NCI-H2171 (cell line): ENCODE results near the gene GCLM.
A peak's percentile ranks its signal among the peaks of the same experiment; 100 is the strongest.
"Not testable (repeated sequence)": the region's sequence is repeated elsewhere in the genome, so short reads cannot be mapped to it uniquely, and the experiment has no call there.

ENCODE experiments used
- DNase-seq: peaks from one replicate; lab custom pipeline; 2025; lab: John Stamatoyannopoulos, UW

The GCLM gene

DNA sequence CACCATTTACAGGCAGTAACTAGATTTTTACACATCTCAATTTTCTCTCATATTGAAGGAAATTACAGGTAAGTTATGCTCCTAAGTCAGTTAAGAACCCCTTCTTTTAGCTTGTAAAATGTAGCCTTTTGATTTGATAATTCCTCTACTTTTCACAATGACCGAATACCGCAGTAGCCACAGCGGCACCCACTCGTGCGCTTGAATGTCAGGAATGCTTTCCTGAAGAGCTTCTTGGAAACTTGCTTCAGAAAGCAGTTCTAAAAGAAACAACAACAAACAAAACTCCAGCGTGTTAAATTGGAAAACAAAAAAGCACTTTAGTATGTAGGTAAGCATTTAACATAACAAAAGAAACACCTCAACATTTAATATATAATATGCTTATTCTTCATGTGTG, 20.3 kb downstream of the GCLM start:
- DNase-seq = no peak

DNA sequence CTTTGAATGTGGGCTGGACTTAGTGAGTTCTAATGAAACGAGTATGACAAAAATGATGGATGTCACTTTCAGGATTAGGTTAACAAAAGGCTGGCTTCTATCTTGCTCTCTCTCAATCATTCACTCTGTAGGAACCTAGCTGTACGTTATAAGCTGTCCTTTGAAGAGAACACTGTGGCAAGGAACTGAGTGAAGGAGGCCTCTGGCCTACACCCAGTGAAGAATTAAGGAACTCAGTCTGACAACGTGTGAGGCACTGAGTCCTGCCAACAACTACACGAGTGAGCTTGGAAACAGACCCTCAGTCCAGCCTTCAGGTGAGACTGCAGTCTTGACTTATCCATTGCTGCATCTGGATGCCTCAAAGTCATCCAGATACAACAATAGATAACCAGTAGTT, 27.0 kb downstream of the GCLM start:
- DNase-seq = no peak

DNA sequence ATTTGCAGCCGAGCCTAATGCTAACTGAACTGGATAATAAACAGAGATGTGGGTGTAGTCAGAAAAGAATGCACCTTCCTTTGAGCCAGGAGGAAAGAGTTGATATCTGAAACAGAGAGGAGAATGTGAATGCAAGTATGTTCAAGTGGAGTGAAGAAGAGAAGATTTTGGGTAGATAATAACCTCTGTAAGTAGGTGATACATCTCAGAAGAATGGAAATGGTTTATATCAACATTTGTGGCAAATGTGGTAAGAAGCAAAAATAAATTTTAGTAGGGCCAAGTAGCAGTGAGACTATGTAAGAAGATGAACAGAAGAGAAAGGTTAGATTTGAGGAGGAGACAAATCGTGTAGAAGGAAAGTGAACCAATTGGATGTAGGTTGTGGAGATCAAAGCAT, 28.5 kb downstream of the GCLM start:
- DNase-seq = no peak

DNA sequence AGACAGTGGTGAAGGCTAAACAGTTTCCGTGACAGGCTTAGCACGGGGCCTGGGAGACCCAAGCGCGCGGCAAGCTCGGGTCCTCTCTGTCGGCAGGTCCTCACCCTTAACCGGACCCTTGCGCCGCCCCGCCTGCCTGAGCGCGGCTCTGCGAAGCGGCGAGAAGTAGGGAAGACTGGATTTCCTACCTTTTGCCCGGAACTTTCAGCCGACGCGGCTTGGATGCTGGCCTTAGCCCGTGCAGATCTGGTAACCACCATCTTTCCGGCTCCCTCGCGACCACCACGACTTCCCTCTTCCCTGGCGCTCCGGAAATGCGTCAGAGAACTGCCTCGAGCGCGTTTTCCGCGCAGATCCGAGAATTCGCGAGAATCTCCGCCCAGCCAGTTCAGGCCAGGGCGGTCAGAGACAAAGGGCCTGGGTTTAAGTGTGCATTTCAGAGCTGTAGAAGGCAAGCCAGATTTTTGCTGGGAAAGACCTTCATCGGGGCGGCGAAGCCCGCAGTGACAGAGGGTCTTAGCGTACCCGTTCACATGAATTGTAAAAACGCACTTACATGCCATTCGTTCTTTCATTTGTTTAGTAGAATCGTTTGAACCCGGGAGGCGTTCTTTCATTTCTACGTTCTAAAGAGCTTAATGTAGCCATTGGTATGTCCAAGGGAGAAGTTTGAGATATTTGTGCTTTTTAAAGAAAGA, 30.2 kb downstream of the GCLM start, which contains the start of gene DNTTIP2:
Gene DNTTIP2, minus strand, starts transcription at position 318 of the 698 bp plus-strand sequence. Its CDS starts 58 bp downstream, at position 260.
- DNase-seq = peak; percentile 65

DNA sequence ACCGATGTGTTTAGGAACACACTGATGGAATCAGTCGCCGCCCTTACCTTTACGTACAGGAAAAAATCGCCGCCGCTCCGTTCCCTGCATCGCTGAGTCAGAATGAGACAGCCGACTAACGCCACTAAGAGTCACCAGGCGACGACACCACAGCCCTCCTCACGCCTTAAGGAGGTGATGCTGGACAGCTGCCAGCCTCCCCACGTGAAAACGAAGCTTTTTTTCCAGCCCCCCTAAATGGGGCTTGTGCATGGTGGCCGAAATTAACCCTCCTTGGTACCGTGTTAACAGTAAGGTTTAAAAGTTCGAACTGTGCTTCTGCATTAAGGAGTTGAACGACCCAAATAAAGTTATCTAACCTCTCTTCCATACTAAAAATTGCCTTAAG, 30.7 kb downstream of the GCLM start:
- DNase-seq = no peak

DNA sequence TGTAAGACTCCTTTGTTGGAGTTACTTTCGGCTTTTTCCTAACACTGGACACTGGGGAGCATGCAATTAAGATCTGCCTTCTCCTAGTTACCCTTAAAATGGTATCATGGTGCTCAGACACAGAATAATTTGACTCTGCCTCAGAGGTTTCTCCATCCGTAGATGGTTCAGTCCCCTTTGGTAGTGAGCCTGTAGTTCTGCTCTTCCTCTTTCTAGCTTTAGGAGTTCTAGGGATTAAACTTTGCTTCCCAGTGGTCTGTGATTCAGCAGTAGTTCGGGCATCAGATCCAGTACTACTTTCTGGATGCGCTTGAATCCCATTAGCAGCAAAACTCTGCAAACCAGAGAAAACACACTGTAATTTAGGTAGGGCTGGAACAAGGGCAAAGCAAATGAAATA, 31.7 kb downstream of the GCLM start:
- no peak for DNase-seq

DNA sequence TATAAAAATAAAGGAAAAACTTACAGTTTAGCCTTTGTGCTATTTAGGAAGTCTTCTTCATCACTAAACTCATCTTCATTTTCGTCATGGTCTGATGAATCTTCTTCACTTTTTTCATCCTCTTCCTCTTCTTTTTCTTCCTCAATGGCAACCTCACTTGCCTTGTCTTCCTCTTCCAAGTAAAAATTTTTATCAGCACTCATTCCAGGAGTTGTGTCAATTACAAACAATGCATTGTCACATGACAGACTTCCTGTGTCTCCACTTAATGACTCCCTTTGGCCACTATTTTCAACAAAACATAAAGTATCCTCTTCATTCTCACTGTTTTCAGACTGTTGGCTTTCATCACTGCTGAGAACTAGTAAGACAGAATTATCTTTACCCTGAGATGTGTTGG, 33.0 kb downstream of the GCLM start:
- DNase-seq = no peak

DNA sequence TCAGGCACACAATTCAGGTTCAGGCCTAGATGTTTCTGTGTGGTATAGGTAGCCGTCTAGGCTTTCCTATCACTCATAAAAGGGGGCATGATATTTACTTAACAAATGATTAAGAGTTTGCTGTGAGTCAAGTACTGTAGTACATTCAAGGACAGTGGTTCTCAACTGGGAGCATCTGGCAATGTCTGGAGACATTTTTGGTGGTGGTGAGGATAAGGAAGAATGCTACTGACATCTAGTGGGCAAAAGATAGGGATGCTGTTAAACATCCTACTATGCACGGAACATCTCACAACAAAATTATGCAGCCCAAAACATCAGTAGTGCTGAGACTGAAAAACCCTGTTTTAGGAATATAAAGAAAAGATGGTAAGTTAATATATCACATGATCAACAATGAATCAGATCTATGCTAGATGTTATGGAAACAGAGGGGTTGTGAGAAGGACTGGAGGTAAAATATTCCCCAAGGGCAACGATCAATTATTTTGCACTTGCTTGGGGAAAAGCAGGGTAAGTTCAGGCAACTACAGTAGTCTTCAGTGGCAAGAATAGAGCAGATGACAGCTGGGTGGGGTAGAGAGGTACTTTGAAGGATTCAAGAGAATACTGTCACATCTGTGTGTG, 35.1 kb downstream of the GCLM start:
- DNase-seq = peak; percentile 1

DNA sequence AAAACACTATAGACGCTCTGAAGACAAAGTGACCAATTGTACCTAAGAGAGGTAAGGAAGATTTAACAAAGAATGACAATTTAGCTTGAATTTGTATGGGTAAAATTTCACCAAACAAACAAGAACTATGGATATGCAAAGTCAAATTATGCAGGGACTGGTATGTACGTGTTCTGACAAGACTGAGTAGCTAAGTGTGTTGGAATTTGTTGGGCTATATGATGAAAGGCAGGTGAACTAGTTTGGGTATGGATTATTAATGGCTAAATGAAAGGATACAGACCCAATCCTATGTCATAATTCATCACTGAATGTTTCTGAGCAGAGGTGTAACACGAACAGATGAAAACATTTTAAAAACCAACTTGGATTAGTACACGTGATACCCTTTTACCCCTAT, 37.9 kb downstream of the GCLM start:
- DNase-seq = no peak

DNA sequence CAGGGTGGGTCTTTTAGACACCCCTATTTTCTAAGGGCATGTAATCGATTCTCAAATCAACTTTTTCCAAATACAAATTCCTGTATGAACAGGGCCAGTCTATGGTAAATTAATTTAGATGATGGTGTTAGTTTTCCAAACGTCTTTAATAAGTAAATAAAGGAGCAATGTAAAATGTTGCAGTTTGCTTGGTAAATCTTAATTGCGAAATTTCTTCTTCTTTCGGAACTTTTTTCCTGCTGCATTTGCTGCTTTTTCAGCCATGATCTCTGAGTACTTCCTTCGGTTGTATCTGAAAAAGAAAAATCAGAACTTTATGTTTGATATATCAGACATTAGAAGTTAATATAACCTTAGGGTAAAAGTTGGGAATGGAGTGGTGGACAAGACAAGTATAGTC, 39.6 kb downstream of the GCLM start:
- no peak for DNase-seq

DNA sequence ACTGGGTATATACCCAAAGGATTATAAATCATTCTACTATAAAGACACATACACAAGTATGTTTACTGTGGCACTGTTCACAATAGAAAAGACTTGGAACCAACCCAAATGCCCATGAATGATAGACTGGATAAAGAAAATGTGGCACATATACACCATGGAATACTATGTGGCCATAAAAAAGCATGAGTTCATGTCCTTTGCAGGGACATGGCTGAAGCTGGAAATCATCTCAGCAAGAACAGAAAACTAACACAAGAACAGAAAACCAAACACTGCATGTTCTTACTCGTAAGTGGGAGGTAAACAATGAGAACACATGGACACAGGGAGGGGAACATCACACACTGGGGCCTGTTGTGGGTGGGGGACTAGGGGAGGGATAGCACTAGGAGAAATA, 40.7 kb downstream of the GCLM start:
- not testable (repeated sequence) for DNase-seq

DNA sequence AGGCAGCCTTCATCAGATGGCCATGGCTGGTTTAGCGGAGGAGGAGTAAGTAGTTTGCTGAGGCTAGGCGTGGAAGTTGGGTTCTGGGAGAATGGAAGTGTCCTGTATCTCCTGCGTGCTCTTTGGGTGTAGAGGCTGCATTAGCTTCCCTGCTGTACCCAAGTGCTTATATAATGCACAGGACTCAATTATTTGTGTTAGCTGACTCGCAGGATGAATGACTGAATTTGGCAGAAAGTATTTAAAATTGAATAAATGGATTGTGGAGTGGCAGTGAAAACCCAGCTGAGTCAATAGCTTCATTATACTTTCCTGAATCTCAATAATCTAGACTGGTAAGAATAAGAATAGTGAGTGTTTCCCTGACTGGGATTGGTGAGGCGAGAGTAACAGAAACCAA, 44.0 kb downstream of the GCLM start:
- no peak for DNase-seq

DNA sequence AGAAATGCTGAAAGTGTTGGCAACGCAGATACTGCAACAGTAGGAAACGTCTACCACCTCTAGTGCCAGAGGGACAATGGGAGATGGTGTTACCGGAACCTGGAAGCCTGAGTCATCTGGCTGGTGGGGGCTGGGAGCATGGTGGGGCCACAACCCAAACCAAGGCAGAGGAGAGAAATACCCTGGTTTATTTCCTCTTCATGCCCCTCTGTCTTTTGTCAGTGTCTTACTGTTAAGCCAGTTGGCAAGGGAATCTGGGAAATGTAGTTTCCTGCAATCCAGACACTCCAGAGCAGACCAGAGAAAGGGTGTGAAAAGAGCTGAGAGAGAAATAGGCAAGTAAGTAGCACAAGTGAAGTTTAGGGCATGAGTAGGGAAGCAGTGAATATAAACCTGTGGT, 45.1 kb downstream of the GCLM start:
- no peak for DNase-seq

DNA sequence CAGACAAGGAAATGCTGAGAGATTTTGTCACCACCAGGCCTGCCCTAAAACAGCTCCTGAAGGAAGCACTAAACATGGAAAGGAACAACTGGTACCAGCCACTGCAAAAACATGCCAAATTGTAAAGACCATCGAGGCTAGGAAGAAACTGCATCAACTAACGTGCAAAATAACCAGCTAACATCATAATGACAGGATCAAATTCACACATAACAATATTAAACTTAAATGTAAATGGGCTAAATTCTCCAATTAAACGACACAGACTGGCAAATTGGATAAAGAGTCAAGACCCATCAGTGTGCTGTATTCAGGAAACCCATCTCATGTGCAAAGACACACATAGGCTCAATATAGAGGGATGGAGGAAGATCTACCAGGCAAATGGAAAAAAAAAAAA, 51.6 kb downstream of the GCLM start:
- not testable (repeated sequence) for DNase-seq

DNA sequence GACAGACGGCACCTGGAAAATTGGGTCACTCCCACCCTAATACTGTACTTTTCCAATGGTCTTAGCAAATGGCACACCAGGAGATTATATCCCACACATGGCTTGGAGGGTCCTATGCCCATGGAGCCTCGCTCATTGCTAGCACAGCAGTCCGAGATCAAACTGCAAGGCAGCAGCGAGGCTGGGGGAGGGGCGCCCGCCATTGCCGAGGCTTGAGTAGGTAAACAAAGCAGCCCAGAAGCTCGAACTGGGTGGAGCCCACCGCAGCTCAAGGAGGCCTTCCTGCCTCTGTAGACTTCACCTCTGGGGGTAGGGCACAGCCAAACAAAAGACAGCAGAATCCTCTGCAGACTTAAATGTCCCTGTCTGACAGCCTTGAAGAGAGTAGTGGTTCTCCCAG, 53.2 kb downstream of the GCLM start:
- not testable (repeated sequence) for DNase-seq

DNA sequence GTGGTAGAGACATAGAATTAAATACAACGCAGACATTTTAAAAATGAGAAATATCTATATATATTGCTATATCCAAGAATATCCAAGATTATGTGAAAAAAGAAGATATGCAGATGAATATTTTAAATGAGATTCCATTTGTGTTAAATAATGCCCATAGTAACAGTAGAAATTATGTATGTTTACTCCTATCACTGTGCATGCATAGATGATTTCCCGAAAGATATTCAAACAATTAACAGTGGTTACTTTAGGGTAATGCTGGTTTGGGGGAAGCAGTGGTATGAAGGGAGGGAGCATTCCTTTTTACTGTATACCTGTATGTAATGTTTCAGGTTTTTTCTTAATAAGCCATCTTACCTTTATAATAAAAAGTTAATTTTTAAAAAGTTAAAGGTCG, 55.3 kb downstream of the GCLM start:
- no peak for DNase-seq

DNA sequence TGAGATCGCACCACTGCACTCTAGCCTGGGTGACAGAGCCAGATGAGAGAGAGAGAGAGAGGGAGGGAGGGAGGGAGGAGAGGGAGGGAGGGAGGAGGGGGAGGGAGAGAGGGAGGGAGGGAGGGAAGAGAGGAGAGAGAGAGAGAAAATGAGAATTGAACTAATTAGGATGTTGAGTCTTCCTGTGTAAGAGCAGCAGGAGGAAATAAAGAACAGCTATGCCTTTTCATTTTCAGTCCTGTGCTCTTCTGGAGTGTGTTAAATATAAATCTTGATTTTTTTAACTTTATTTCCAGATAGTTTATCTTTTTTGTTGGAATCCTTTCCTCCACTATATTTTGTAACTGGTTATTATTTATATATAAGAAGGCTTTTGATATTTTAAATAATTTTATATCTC, 57.4 kb downstream of the GCLM start:
- DNase-seq = no peak

DNA sequence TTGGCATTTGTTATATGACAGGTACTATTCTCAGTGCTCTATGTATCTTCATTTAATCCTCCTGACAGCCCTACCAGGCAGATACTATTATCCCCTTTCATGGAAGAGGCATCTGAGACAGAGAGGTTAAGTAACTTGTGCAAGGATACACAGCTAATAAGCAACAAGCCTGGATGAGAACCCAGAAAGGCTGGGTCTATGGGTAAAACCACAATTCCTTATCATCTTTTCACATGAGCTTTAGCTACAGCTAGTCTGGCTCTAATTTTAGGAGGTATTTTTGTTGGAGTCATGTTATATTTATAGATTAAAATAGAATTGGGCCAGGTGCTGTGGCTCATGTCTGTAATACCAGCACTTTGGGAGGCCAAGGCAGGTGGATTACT, 57.9 kb downstream of the GCLM start:
- no peak for DNase-seq

DNA sequence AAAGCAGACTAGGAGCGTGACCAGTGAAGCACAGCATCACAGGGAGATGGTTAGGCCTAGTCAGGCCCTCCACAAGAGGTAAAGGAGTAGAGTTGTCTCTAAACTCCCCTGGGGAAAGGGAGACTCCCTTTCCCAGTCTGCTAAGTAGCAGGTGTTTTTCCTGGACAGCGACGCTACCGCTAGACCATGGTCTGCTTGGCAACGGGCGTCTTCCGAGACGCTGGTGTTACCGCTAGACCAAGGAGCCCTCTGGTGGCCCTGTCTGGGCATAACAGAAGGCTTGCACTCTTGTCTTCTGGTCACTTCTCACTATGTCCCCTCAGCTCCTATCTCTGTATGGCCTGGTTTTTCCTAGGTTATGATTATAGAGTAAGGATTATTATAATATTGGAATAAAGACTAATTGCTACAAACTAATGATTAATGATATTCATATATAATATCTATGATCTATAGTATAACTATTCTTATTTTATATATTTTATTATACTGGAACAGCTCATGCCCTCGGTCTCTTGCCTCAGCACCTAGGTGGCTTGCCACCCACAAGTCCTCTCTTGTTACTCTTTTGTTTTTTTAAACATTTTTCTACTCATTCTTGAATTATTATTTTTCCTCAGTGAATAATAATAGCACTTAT, 58.4 kb downstream of the GCLM start:
- peak; percentile 3 for DNase-seq

DNA sequence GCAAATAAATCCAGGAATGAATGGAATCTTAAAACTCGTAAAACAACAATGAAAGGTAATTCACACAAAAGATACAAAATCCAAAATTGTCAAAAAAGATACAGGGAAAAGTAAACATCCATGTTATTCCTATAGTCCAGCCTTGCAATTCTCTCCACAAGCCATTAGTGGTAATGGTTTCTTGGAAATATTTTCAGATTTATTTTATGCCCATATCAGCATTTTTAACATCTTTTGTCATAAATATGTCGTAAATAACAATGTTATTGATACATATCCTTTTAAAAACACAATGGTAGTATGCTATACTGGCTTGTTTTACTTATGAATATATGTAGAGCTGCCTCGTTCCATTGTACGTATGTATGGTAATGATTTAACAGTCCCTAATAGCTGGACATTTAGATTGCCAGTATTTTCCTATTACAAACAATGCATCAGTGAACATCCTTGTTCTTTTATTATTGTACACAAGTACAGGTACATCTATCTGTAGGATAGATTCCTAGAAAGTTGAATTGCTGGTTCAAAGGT, 60.8 kb downstream of the GCLM start:
- DNase-seq = no peak

DNA sequence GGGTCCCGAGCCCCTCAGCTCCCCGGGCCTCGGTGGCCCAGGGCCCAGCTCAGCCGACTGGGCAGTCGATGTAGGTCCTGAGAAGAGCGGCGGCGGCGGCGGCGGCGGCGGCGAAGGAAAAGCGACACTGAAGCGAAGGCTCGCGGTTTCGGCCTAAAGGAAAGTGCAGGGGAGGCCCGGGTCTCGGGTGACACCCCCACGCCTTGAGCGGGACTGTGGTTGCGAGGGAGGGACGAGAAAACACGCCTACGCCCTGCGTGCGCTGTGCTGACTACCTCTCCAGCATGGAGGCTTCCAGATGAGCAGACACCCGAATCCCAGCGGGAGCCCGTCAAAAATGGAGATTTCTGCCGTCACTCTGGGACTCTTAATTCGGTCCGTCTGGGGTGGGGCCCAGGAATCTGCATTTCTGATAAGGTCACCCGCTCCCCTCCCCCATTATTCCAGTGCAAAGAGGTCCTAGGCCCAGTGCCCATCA, 61.4 kb downstream of the GCLM start:
- peak; percentile 37 for DNase-seq

DNA sequence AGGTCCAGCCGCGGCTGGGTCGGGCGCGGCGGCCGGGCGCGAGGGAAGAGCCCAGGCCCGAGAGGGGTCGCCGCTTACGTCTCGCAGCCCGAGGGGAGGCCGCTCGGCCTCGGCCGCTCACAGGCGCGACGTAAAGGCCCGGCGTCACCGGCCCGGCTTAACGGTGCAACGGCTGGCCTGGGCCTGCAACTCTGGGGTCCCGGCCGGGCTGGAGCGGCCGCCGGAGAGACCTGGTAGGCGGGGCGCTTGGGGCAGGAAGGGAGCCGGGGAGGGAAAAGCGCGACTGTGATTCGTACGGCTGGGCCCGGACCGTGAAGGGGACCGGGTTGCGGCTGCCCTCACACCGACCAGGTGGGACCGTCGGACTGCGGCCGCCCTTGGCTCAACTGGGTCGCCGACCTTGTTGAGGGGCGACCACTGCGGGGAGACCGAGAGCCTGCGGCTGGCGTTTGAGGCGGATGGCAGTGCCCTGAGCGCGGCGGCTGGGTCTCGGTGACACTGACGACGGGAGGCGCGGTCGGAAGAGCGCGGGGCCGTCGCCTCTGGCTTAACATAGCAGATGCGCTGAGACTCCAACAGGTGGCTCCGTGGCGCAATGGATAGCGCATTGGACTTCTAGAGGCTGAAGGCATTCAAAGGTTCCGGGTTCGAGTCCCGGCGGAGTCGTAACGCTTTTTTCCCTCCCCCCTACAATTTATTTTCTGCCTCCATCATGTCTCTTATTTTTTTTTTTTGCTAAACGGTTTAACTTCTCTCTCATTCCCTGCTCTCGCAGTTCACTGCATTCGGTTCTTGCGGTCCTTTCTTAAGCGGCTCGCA, 62.0 kb downstream of the GCLM start:
- DNase-seq = peak; percentile 49
